GM12878 (cell line): ENCODE measurements around the gene CHD1. TPM values are rescaled to one million over a fixed set of nuclear protein-coding genes. Genes with fewer than 3 reads are reported as not detected.

Experiments
- NRF1 ChIP-seq: conservative IDR thresholded peaks from 2 replicates; pipeline ENCODE4 v1.6.1; 2011; ENCODE audit warnings: mild to moderate bottlenecking, low read depth, low read length, improper control_type of control experiment
- PAX5 ChIP-seq: IDR thresholded peaks from 2 replicates; pipeline ENCODE4 v1.6.1; 2011; ENCODE audit warnings: low read depth, low read length, borderline replicate concordance
- PML ChIP-seq: IDR thresholded peaks from 2 replicates; pipeline ENCODE4 v1.6.1; 2012; ENCODE audit warnings: low read length, inconsistent platforms
- WRNIP1 ChIP-seq: IDR thresholded peaks from 2 replicates; pipeline ENCODE4 v1.6.1; 2011; ENCODE audit warnings: low read depth, low read length, improper control_type of control experiment, borderline replicate concordance
- polyA plus RNA-seq, 11 experiments: library from polyadenylated mRNA; depleted of rRNA in 4 of 11; unstranded in 6 of 11; stranded (reverse) in 5 of 11; fragments of >200 nt; fragmentation: Nextera tagmentation in 4 of 11; fragmentation: Illumina TruSeq in 1 of 11; extraction: Ambion mirVana in 4 of 11; extraction: Trizol in 1 of 11; gene quantifications; 1 replicate in 1 of 11; 2 replicates in 10 of 11; pipeline versions ENCODE4 v1.2.1 to v1.2.3, GENCODE V29; 2011 to 2016; ENCODE audit warnings: inconsistent platforms in 2 of 11, missing spikeins in 2 of 11, low read depth in 1 of 11
- total RNA-seq, 4 experiments: library from RNA; depleted of rRNA in 3 of 4; stranded (reverse); fragments of >200 nt in 3 of 4; fragmentation: Illumina TruSeq in 1 of 4; extraction: Trizol in 1 of 4; gene quantifications; 2 replicates each; pipeline versions ENCODE4 v1.2.1 to v1.2.3, GENCODE V29; 2013 to 2021
- TF ChIP-seq, protein P1 (sequence below): fragments of 450-650 bp; conservative IDR thresholded peaks from 2 replicates; pipeline ENCODE4 v1.6.1; 2017; ENCODE audit warnings: mild to moderate bottlenecking, moderate library complexity
- TF ChIP-seq, protein P2 (sequence below): IDR thresholded peaks from 2 replicates; pipeline ENCODE4 v1.6.1; 2011; ENCODE audit warnings: low read depth, mild to moderate bottlenecking, low read length, moderate library complexity, borderline replicate concordance; ENCODE audit errors: extremely low read depth
- TF ChIP-seq, protein P3 (sequence below): fragments of 450-650 bp; IDR thresholded peaks from 2 replicates; pipeline ENCODE4 v1.6.1; 2017; ENCODE audit warnings: mild to moderate bottlenecking, moderate library complexity
- TF ChIP-seq, protein P4 (sequence below): fragments of 450-650 bp; IDR thresholded peaks from 2 replicates; pipeline ENCODE4 v1.6.1; 2018; ENCODE audit warnings: mild to moderate bottlenecking, low read depth, moderate library complexity; ENCODE audit not compliant: partially characterized antibody

Gene CHD1
- total and polyA plus RNA-seq, 10 of the 15 experiments (the other 5 are each of a cell fraction or from before 2014, with no cell fraction given) = 25.5 to 158 (median 50.5) TPM

DNA sequence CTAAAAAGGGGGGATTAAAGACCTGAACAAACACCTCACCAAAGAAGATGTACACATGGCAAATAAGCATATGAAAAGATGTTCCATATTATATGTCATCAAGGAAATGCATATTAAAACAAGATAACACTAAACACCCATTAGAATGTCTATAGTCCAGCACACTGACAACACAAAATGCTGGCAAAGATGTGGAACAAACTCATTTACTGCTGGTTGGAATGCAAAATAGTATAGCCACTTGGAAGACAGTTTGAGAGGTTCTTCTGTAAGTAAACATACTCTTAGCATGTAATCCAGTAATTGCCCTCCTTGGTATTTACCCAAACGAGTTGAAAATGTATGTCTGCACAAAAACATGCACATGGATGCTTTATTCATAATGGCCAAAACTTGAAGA lies 81.8 kb downstream of the CHD1 start (continued):
- TF ChIP-seq, protein P1, sequence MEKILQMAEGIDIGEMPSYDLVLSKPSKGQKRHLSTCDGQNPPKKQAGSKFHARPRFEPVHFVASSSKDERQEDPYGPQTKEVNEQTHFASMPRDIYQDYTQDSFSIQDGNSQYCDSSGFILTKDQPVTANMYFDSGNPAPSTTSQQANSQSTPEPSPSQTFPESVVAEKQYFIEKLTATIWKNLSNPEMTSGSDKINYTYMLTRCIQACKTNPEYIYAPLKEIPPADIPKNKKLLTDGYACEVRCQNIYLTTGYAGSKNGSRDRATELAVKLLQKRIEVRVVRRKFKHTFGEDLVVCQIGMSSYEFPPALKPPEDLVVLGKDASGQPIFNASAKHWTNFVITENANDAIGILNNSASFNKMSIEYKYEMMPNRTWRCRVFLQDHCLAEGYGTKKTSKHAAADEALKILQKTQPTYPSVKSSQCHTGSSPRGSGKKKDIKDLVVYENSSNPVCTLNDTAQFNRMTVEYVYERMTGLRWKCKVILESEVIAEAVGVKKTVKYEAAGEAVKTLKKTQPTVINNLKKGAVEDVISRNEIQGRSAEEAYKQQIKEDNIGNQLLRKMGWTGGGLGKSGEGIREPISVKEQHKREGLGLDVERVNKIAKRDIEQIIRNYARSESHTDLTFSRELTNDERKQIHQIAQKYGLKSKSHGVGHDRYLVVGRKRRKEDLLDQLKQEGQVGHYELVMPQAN = no peak
- no peak for TF ChIP-seq WRNIP1
- TF ChIP-seq, protein P2, sequence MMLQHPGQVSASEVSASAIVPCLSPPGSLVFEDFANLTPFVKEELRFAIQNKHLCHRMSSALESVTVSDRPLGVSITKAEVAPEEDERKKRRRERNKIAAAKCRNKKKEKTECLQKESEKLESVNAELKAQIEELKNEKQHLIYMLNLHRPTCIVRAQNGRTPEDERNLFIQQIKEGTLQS = no peak
- TF ChIP-seq, protein P3, sequence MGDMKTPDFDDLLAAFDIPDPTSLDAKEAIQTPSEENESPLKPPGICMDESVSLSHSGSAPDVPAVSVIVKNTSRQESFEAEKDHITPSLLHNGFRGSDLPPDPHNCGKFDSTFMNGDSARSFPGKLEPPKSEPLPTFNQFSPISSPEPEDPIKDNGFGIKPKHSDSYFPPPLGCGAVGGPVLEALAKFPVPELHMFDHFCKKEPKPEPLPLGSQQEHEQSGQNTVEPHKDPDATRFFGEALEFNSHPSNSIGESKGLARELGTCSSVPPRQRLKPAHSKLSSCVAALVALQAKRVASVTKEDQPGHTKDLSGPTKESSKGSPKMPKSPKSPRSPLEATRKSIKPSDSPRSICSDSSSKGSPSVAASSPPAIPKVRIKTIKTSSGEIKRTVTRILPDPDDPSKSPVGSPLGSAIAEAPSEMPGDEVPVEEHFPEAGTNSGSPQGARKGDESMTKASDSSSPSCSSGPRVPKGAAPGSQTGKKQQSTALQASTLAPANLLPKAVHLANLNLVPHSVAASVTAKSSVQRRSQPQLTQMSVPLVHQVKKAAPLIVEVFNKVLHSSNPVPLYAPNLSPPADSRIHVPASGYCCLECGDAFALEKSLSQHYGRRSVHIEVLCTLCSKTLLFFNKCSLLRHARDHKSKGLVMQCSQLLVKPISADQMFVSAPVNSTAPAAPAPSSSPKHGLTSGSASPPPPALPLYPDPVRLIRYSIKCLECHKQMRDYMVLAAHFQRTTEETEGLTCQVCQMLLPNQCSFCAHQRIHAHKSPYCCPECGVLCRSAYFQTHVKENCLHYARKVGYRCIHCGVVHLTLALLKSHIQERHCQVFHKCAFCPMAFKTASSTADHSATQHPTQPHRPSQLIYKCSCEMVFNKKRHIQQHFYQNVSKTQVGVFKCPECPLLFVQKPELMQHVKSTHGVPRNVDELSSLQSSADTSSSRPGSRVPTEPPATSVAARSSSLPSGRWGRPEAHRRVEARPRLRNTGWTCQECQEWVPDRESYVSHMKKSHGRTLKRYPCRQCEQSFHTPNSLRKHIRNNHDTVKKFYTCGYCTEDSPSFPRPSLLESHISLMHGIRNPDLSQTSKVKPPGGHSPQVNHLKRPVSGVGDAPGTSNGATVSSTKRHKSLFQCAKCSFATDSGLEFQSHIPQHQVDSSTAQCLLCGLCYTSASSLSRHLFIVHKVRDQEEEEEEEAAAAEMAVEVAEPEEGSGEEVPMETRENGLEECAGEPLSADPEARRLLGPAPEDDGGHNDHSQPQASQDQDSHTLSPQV = no peak
- TF ChIP-seq PML = no peak
- TF ChIP-seq, protein P4, sequence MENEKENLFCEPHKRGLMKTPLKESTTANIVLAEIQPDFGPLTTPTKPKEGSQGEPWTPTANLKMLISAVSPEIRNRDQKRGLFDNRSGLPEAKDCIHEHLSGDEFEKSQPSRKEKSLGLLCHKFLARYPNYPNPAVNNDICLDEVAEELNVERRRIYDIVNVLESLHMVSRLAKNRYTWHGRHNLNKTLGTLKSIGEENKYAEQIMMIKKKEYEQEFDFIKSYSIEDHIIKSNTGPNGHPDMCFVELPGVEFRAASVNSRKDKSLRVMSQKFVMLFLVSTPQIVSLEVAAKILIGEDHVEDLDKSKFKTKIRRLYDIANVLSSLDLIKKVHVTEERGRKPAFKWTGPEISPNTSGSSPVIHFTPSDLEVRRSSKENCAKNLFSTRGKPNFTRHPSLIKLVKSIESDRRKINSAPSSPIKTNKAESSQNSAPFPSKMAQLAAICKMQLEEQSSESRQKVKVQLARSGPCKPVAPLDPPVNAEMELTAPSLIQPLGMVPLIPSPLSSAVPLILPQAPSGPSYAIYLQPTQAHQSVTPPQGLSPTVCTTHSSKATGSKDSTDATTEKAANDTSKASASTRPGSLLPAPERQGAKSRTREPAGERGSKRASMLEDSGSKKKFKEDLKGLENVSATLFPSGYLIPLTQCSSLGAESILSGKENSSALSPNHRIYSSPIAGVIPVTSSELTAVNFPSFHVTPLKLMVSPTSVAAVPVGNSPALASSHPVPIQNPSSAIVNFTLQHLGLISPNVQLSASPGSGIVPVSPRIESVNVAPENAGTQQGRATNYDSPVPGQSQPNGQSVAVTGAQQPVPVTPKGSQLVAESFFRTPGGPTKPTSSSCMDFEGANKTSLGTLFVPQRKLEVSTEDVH = no peak
- no peak for TF ChIP-seq NRF1
- no peak for TF ChIP-seq PAX5
